ENCODE data around the gene COL20A1.

- no peak for TF ChIP-seq CTCF (IDR thresholded peaks at IDR 0.05)
- no peak for TF ChIP-seq POLR2AphosphoS5 (IDR thresholded peaks at IDR 0.05; ENCODE audit: low read depth, low read length)
- TF ChIP-seq REST (IDR thresholded peaks at IDR 0.05; ENCODE audit: insufficient read depth in 1 of 2, low read depth in 2 of 2, low read length in 1 of 2) = no peak
Observed at GRCh38 chr20:63281742-63282665, 11.0 kb upstream of the COL20A1 start.
